ENCODE data around the gene SMG9.
"Not testable (repeated sequence)": the region's sequence is repeated elsewhere in the genome, so short reads cannot be mapped to it uniquely, and the experiment has no call there.

SMG9 gene

DNA sequence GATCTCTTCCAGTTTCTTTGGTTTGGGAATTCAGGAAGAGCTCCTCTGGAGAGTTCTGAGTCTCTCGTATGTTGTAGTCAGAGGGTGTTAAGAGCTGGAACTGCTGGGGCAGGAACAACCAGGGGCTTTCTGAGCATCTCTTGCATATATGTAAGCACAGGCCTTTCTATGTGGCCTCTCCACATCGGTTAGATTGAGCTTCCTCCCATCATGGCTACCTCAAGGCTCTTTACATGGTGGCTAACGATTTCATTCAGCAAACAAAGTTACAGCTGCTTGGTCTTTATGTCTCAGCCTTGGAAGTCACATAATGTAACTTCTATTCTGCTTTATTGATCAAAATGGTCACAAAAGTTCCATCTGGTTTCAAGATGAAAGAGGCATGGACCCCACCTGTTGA, 64.3 kb downstream of the SMG9 start:
- no peak for DNase-seq (ENCODE audit: extremely low read depth, low read depth)
- TF ChIP-seq CTCF (IDR thresholded peaks at IDR 0.05; ENCODE audit: low read depth, low read length), result no peak

DNA sequence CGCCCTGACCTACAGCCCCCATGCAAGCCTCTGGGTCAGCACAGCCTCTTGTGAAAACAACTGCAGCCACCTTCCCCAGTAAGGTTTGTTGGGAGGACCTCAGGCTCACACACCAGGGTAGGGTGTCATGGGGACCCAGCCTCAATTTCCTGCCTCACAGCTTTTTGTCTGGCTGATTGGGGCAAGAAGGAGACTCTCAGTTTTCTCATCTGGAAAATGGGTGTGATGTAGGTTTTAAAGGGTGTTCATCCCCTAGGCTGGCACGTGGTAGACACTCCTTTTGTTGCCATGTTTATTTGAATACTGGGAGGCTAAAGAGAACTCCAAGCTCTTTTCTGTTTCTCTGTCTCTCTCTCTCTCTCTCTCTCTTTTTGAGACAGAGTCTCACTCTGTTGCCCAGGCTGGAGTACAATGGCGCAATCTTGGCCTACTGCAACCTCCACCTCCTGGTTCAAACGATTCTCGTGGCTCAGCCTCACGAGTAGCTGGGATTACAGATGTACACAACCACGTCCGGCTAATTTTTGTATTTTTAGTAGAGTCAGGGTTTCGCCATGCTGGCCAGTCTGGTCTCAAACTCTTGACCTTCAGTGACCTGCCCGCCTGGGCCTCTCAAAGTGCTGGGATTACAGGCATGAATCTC, 66.6 kb downstream of the SMG9 start:
- no peak for DNase-seq (ENCODE audit: extremely low read depth, low read depth)
- TF ChIP-seq CTCF (IDR thresholded peaks at IDR 0.05; ENCODE audit: low read depth, low read length), result no peak

DNA sequence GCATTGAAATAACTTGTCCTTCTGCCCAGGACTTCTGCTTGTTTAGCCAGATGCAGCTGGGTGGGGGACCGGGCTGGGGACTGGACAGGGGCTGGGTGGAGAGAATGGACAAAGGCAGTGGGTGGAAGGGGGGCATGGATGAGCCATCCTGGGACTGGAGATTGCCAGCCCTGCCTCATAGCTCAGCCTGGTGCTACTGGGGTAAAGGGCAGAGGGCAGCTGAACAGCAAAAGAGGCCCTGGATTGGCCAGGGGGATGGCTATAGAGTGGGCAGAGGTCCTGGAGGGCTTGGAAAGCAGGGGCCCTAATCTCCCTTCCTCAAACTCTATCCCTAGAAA, 67.1 kb downstream of the SMG9 start:
- no peak for DNase-seq (ENCODE audit: extremely low read depth, low read depth)
- no peak for TF ChIP-seq CTCF (IDR thresholded peaks at IDR 0.05; ENCODE audit: low read depth, low read length)

- no peak for DNase-seq (ENCODE audit: extremely low read depth, low read depth)
- no peak for TF ChIP-seq CTCF (IDR thresholded peaks at IDR 0.05; ENCODE audit: low read depth, low read length)
These were observed 70.4 kb downstream of the SMG9 start for GRCh38 chr19:43684326-43684725.

DNA sequence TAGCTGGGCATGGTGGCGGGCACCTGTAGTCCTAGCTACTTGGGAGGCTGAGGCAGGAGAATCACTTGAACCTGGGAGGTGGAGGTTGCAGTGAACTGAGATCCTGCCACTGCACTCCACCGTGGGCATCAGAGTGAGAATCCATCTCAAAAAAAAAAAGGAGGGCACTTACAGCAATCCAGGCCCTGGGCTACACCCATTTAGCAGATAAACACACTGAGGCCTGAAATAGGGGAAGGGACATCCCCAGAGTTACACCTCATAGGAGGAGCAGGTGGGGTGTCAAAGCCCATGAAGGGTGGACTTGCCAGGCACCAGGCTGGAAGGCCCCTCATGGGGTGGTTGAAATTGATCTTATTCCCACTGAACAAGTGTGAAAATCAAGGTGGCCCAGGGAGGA, 70.9 kb downstream of the SMG9 start:
- DNase-seq (ENCODE audit: extremely low read depth, low read depth), result no peak
- no peak for TF ChIP-seq CTCF (IDR thresholded peaks at IDR 0.05; ENCODE audit: low read depth, low read length)

DNA sequence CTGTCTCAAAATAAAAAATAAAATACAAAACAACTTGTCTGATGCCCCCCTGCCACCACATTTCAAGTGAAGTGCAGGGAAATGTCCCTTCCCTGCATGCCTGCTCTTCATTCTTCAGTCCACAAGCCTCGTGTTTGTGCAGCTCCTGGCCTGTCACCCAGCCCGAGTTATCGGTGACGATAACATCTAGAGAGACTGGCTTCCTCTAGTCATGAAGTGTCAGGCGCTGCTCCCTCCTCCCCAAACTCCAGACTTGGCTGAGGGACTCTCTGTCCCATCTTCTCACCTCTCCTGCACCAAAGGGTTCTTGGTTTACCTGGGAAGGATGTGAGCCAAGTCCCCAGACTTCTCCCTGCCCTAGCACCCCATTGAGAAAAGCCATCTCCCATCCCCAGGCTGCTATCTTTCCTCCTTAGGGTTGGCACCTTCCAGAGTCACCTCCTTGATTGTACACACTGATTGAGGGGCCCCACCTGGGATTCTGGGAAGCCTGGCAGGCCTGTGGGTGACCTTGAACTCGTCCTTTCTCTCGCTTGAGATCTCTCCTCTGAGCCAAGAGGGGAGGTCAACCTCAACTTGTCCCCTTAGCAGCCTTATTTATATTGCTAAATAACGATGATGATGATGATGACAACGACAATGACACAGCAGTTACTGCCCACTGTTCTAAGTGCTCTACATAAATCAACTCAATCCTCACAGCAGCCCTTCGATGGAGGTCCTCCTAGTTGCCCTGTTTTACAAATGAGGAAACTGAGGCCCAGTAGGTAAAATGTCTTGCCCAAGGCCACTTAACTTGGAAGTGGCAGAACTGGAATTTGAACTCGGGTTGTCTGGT, 71.7 kb downstream of the SMG9 start:
- TF ChIP-seq CTCF (IDR thresholded peaks at IDR 0.05; ENCODE audit: low read depth, low read length), result no peak
- DNase-seq (ENCODE audit: extremely low read depth, low read depth), result no peak

DNA sequence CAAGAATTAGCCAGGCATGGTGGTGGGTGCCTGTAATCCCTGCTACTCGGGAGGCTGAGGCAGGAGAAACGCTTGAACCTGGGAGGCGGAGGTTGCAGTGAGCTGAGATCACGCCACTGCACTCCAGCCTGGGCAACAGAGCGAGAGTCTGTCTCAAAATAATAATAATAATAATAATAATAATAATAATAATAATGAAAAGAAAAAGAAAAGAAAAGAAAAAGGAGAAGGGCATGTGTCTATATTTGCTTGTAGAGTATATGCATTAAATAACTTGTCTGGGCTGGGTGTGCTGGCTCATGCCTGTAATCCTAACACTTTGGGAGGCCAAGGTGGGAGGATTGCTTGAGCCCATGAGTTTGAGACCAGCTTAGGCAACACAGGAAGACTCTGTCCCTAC, 72.5 kb downstream of the SMG9 start:
- not testable (repeated sequence) for DNase-seq (ENCODE audit: extremely low read depth, low read depth)

- TF ChIP-seq CTCF (IDR thresholded peaks at IDR 0.05; ENCODE audit: low read depth, low read length), result no peak
- DNase-seq (ENCODE audit: extremely low read depth, low read depth), result no peak
These were observed 72.9 kb downstream of the SMG9 start for GRCh38 chr19:43681821-43682220.

All from AG09319 (cell line).